HG03342 (cell line): Measurements from ENCODE around the gene SYT6.
"Not testable (repeated sequence)": the region's sequence is repeated elsewhere in the genome, so short reads cannot be mapped to it uniquely, and the experiment has no call there.

Source experiments
- ATAC-seq: cut with Tn5 transposase; IDR thresholded peaks from one replicate; pipeline ENCODE4 v1.9.1; 2021; ENCODE audit warnings: mild to moderate bottlenecking, moderate library complexity; ENCODE audit not compliant: unreplicated experiment

SYT6 gene

DNA sequence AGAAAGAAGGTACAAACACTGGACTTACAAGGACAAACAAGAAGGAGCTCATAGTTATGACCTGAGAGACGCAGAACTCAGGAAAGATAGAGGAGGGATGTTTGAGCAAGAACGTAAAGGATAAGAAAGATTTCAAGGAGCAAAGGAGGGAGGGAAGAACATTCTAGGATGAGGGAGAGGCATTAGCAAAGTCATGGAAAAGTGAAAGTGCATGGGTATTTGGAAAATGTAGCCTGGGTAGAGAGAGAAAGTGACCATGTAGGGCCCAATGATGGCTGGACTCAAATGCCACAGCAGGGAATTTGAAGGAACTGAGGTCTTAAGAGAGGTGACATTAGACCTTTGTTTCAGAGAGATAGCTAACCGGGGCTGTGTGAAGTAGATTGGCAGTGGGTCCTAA is 76.5 kb downstream of the SYT6 start:
- no peak for ATAC-seq

DNA sequence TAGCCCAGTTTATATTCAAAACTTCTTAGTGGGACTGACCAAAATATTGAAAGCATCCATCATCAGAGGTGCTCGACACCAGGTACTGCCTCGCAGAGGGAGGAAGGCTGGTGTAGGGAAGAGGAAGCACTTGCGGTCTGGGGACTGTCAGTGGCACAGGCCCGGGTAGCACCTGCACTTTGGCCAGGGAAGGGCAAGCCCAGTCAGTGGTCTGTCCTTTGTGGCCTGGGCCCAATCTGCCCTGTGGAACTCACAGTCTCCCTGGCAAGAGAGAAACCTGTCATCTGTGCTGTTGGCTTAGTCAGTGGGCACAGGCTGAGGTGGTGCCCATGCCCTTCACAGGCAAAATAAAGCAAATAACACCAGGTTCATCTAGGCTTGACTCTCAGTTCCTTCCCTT is 77.4 kb downstream of the SYT6 start:
- no peak for ATAC-seq

DNA sequence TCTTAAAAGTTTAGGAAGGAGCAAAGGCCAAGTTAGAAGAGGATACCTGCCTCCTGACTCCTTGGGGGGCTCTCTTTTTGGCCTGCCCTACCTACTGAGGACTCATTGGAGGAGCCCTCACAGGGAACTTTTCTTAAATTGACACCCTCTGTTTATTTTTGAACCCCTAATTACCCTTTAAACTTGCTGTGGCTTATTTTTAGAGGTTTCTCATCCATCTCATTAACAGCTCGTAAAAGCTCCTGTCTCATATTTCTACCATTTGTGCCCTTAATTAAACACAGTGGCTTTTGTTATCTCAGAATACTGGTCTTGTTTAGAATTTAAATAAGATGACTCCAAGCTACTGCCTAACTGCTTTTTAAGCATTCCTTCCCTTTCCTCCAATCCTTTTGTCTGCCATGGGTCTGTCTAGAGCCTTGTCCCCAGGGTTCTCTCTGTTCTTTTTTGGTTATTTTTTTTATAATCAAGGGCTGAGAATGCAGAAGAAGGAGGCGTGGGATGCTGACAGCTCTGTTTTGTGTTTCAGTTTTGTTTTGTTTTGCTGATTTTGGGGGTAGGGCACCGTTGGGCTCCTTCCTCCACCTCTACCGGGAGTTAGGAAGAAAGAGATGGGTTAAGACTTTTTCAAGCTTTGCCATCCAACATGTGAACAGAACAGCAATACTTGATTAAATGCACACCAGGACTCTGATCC is 78.0 kb downstream of the SYT6 start:
- no peak for ATAC-seq

DNA sequence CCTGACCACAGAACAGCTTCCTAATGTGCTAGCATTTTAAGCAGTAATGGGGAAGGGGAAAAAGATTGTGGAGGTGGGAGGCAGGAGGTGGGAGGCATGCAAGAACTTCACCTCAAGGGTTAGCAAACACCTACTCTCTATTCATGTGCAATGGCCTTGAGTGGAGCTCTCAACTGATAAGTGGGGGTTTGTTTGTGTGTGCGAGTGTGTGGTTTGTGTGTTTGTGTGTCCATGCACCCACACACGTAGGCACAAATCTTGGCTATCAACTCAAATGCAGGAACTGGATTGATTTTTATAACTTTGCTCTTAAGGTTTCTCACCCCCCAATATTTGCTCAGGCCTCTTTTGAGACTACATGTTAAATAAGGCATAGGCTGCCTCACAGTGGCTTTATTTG is 78.6 kb downstream of the SYT6 start:
- no peak for ATAC-seq

DNA sequence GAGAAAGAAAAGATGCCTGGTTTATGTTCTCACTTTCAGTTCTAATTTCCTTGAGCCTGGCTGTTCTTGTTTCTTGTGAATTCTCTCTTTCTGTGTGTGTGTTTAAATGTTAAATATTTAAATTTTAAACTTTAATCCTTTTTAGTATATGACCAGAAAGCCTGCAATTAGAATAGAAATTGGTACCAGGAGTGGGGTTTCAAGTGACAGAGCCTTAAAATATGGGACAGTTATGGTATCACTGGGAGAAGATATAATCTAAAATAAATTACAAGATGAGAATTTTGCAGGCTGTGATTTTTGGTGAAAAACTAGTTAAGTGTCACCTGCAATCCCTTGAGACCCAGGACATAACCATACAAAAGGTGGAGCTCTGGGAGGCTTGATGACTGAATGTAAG is 81.4 kb downstream of the SYT6 start:
- ATAC-seq = no peak

DNA sequence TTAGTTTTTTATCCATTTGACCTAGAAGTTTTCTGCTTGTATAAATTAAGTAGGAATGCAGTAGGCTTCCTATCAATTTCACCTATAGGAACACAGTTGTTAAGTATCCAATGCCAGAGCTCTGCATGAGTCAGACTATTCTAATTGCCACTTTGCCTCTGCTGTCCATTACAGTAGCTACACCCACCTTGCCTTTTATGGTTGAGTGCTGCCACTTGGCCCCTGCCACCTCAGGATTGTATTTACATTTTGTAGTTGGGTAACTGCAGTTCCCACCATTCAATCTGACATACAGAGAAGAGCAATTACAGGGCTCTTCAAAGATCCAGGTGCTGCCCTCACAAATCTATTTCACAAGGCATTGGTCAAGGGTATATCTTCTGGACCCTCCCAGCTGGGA is 83.9 kb downstream of the SYT6 start:
- not testable (repeated sequence) for ATAC-seq

DNA sequence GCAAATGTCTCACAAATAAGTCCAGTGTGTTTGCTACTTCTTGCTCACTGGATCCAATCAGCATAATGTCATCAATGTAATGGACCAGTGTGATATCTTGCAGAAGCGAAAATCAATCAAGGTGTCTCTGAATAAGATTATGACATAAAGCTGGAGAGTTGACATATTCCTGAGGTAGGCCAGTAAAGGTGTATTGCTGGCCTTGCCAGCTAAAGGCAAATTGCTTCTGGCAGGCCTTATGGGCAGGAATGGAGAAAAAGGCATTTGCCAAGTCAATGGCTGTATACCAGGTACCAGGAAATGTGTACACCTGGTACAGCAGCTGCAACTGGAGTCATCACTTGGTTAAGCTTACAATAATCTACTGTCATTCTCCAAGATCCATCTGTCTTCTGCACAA is 85.0 kb downstream of the SYT6 start:
- ATAC-seq = not testable (repeated sequence)

DNA sequence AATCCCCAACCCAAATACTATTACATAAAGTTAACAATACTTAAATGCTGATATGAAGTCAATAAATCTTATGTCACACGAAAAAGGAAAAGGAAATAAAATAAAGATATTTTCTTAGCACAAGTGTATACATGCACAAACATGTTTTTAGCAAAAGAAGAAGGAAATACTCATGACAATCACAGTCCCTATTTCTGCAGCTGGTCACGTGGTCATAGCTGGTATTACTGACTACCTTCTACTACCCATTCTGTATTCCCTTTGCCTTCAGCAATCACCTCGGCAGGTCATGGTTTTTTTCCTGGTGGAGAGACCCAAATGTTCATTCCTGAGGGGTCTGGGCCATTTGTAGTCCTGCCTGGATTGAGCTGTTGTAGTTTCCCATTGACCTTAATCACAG is 88.0 kb downstream of the SYT6 start:
- not testable (repeated sequence) for ATAC-seq

DNA sequence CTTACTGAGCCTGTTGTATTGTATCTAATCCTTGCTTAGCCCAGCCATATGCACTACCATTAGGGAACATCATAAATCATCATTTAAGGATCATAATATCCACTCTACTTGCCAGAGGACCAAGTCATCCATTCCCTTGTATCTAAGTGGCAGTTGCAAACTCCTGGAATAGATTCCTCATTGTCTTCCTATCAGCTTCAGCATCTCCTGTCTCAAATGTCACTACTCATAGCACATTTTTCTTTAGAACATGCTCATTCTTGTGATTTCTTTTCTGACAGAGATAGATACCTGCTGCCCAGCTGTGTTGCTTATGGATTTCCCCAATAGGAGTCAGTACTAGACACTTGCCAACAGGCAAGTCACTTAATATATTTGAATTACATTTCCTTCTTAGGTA is 90.1 kb downstream of the SYT6 start:
- no peak for ATAC-seq

DNA sequence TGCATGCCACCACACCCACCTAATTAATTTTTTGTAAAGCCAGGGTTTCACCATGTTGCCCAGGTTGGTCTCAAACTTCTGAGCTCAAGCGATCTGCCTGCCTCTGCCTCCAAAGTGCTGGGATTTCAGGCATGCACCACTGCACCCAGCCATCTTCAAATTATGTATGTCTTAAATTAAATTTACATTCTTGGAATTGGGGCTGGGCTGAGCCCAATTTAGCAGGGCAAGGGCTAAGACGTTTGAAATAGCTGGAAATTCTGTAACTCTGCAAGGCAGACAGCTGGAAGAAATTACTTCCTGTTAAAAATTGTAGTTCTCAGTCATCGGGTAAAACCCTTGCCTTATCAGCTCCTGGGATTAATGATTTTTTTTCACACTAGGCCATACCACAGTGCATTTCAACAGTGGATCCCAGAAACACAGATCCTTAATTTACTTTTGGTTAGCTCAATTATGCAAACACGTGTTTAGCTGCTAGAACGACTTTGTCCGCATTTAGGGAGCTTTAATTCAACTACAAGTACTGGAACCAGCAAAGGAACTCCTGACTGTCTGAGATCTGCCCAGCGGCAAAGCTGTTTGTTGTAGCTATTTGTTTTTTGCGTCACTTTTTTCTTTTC is 91.1 kb downstream of the SYT6 start:
- ATAC-seq = no peak

DNA sequence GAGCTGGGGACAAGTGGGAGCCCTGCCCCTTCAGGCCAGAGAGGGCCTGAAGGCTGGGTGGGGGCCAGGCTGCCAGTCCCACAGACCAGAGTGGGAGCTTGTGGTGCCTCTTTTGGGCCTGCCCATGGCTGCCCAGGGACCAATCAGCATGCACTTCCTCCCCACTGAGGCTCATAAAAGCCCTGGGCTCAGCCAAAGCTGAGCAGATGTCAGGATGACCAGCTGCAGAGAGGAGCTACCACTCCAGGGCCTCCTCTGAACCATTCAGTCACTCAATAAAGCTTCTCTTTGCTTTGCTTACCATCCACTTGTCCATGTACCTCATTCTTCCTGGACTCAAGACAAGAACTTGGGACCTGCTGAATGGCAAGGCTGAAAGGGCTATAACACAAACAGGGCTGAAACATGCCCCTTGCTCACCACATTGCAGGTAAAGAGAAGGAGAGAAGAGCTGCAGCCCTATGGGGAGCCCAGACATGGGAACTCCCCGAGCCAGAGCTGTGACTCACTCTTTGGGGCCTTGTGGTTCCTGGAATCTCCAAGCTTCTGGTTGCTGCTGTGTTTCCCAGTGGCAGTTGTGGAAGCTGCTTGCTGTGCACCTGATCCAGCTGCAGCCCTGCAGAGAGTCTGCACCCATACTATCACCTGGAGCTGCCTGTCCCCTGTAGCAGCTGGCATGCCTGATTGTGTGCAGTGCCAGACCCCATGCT is 92.4 kb downstream of the SYT6 start:
- no peak for ATAC-seq

DNA sequence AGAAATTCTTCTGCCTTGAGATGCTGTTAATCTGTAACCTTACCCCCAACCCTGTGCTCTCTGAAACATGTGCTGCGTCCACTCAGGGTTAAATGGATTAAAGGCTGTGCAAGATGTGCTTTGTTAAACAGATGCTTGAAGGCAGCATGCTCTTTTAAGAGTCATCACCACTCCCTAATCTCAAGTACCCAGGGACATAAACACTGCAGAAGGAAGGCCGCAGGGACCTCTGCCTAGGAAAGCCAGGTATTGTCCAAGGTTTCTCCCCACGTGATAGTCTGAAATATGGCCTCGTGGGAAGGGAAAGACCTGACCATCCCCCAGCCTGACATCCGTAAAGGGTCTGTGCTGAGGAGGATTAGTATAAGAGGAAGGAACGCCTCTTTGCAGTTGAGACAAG is 95.4 kb downstream of the SYT6 start:
- ATAC-seq = not testable (repeated sequence)

DNA sequence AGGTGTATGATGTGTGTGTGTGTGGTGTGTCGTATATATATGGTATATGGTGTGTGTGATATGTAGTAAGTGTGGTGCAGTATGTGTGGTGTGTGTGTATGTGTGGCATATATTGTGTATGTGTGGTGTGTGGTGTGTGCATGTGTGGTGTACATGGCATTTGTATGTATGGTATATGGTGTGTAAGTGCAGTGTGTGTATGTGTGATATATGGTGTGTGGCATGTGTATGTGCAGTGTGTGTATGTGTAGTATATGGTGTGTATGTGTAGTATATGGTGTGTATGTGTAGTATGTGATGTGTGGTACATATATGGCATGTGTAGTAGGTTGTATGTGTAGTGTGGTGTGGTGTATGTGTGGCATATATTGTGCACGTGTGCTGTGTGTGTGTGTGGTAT is 99.5 kb downstream of the SYT6 start:
- no peak for ATAC-seq

DNA sequence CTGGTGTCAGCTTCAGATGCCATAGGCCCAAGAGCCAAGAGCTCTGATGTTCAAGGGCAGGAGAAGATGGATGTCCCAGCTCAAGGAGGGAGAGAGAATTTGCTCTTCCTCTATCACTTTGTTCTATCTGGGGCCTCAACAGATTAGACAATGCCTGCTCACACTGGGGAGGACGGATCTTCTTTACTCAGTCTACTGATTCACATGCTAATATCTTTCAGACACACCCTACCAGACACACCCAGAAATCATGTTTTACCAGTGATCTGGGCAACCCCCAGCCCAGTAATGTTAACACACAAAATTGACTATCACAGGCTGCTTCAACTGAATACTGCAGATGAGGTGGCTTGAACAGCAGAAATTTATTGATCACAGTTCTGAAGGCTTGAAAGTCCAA is 105.4 kb downstream of the SYT6 start:
- no peak for ATAC-seq

DNA sequence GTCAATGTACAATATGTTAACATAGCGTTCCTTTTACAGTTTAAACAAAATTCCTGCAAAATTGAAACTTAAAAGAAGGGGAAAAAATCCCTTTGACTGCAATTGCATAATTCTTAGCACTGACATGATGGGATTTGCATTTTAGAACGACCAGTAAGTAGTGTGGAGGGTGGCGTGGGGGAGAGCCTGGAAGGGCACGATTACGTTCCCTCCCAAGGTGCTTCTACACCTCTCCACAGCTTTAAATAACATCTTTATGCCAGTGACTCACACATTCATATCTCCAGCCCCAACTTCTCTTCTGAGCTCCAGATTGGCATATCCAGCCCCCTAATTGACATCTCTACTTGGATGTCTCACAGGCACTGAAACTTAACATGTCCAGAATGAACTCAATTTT is 110.1 kb downstream of the SYT6 start:
- ATAC-seq = no peak

DNA sequence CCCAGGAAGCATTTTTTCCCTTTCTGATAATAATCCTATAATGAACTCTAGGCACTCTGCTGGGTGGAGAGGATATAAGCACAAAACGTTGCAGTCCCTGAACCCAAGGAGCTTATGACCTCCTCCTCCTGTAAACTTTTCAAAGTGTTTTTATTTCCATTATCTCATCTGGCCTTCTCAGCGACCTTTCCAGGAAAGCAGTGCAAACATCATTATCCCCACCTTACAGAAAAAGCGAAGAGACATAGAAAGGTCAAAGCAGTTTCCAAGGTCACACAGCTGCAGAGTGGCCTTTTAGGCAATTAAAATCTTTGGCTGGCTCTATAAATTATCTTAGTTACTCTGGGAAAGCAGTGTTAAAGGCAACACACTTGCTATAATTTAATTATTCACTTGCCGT is 110.6 kb downstream of the SYT6 start:
- ATAC-seq = no peak

DNA sequence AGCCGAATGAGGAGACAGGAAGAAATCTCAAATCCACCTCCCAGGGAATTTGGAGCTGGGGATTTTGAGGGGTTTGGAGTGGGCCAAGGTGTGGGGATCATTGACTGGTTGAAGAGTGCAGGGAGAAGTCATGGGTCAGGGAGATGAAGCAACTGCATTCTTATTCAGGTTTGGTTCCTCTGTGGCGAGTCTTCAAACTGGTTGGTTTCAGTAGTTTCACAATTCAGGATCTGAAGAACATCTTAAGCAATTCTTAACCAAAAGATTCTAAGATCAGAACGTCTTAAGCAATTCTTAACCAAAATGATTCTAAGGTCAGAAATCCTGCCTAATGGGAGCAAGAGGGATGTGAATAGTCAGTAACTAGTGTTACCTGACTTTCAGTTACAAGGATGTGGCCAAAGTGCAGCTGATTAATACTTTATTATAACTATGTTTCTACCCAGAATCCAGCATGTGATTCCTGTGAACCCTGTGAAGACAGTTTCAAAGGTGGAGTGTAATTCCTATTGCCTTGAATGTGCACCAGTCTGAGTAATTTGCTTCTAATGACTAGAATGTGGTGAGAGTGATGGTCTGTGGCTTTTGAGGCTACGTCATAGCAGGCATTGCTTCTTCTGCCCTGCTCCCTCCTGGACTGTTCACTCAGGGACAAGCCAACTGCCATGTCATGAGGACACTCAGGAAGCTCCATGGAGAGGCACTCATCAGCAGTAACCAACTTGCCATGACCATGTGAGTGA is 113.2 kb downstream of the SYT6 start:
- ATAC-seq = no peak
